Endothelial cell of umbilical vein (primary cell): ENCODE measurements around the gene SYCP2. TPM values are rescaled to one million over a fixed set of nuclear protein-coding genes. Genes with fewer than 3 reads are reported as not detected.

Source experiments
- BruUV-seq: library from RNA; stranded (reverse); fragments of 400-500 nt; replicated peaks from 2 replicates; lab custom pipeline; 2021; lab: Mats Ljungman, UMichigan
- CTCF ChIA-PET: fragments of 300-600, 350-600 bp; sonication (Branson Sonifier 250); formaldehyde crosslinking; loops from one replicate; lab custom pipeline; 2021; ENCODE audit warnings: antibody characterized with exemption, inconsistent platforms; lab: Charles Lee
- POLR2A ChIA-PET: fragments of 300-600, 350-600 bp; sonication (Branson Sonifier 250); formaldehyde crosslinking; loops from one replicate; lab custom pipeline; 2021; ENCODE audit warnings: antibody characterized with exemption, inconsistent platforms; lab: Charles Lee
- DNase-seq: peaks from one replicate; pipeline ENCODE4 v3.0.0-alpha.2; 2011; ENCODE audit warnings: low read depth, low spot score
- FAIRE-seq: peaks from 2 replicates; lab custom pipeline; 2011; peaks lifted over from hg19 to GRCh38; lab: Jason Lieb, UNC
- H2AFZ ChIP-seq: 2 replicates; pipeline ENCODE4 v1.6.0; 2012; ENCODE audit warnings: low read depth, low read length, control low read depth, inconsistent platforms
- H3K27ac ChIP-seq: 2 replicates; pipeline ENCODE4 v1.5.1; 2011; ENCODE audit warnings: low read depth, mild to moderate bottlenecking, control low read depth, low read length, moderate library complexity; ENCODE audit not compliant: insufficient read depth
- H3K27me3 ChIP-seq, 2 experiments: 2 replicates each; pipeline versions ENCODE4 v1.6.0 to v1.6.1; 2011; ENCODE audit warnings: low read length in 2 of 2, mixed read lengths in 1 of 2; ENCODE audit not compliant: control insufficient read depth in 2 of 2, insufficient read depth in 2 of 2
- H3K36me3 ChIP-seq, 2 experiments: 2 replicates in 1 of 2; 3 replicates in 1 of 2; pipeline ENCODE4 v1.5.1; 2011; ENCODE audit warnings: low read length in 2 of 2, mild to moderate bottlenecking in 1 of 2, moderate library complexity in 1 of 2; ENCODE audit not compliant: control insufficient read depth in 2 of 2, insufficient read depth in 2 of 2; ENCODE audit errors: extremely low read depth in 1 of 2
- H3K4me1 ChIP-seq: 3 replicates; pipeline ENCODE4 v1.5.1; 2011; ENCODE audit warnings: mild to moderate bottlenecking, low read length; ENCODE audit not compliant: control insufficient read depth, insufficient read depth; ENCODE audit errors: extremely low read depth
- H3K4me2 ChIP-seq: 2 replicates; pipeline ENCODE4 v1.6.1; 2011; ENCODE audit warnings: low read length, control low read depth, mixed read lengths; ENCODE audit not compliant: insufficient read depth
- H3K4me3 ChIP-seq, 3 experiments: fragments of 200-600 bp in 1 of 3; sonication (generic), shearing (Covaris generic) in 1 of 3; replicated peaks in 1 of 3; 2 replicates each; pipeline ENCODE4 v1.5.1; 2011 to 2016; ENCODE audit warnings: control low read depth in 3 of 3, low read length in 3 of 3, mild to moderate bottlenecking in 2 of 3, inconsistent platforms in 1 of 3, low read depth in 1 of 3, moderate library complexity in 1 of 3; ENCODE audit not compliant: insufficient read depth in 1 of 3
- H3K79me2 ChIP-seq: 2 replicates; pipeline ENCODE4 v1.6.0; 2012; ENCODE audit warnings: low read length, inconsistent platforms; ENCODE audit not compliant: control insufficient read depth, insufficient read depth
- H3K9ac ChIP-seq: replicated peaks from 2 replicates; pipeline ENCODE3; 2011; ENCODE audit warnings: low read length, control low read depth; ENCODE audit not compliant: insufficient read depth; ENCODE audit errors: extremely low read depth
- H3K9me1 ChIP-seq: replicated peaks from 3 replicates; pipeline ENCODE4 v1.6.0; 2011; ENCODE audit warnings: mild to moderate bottlenecking, low read length; ENCODE audit not compliant: control insufficient read depth, insufficient read depth; ENCODE audit errors: extremely low read depth
- H3K9me3 ChIP-seq: replicated peaks from 2 replicates; pipeline ENCODE4 v1.5.1; 2012; ENCODE audit warnings: low read length, inconsistent platforms; ENCODE audit not compliant: control insufficient read depth, insufficient read depth
- H4K20me1 ChIP-seq: replicated peaks from 2 replicates; pipeline ENCODE3; 2011; ENCODE audit warnings: mild to moderate bottlenecking, low read length; ENCODE audit not compliant: control insufficient read depth, insufficient read depth; ENCODE audit errors: extremely low read depth
- EZH2 ChIP-seq: IDR thresholded peaks from 2 replicates; pipeline ENCODE4 v1.6.1; 2012; ENCODE audit warnings: borderline replicate concordance, low read depth, mild to moderate bottlenecking, moderate library complexity, low read length, inconsistent platforms; ENCODE audit not compliant: severe bottlenecking
- FOS ChIP-seq: IDR thresholded peaks from 2 replicates; pipeline ENCODE4 v1.6.1; 2011; ENCODE audit warnings: mild to moderate bottlenecking, low read length, moderate library complexity, borderline replicate concordance; ENCODE audit not compliant: insufficient read depth
- GATA2 ChIP-seq: IDR thresholded peaks from 2 replicates; pipeline ENCODE4 v1.7.0; 2011; ENCODE audit warnings: low read depth, mild to moderate bottlenecking, moderate library complexity, mixed read lengths, low read length; ENCODE audit not compliant: insufficient read length, insufficient read depth
- JUN ChIP-seq: IDR thresholded peaks from 2 replicates; pipeline ENCODE4 v1.6.1; 2011; ENCODE audit warnings: borderline replicate concordance, low read depth; ENCODE audit not compliant: insufficient read length, insufficient read depth
- MYC ChIP-seq: IDR thresholded peaks from one replicate; pipeline ENCODE4 v1.6.1; 2011; ENCODE audit warnings: mild to moderate bottlenecking, low read depth, low read length
- POLR2A ChIP-seq: IDR thresholded peaks from 2 replicates; pipeline ENCODE4 v1.6.1; 2012; ENCODE audit warnings: low read depth, mild to moderate bottlenecking, control low read depth, low read length
- POLR2AphosphoS5 ChIP-seq: IDR thresholded peaks from 2 replicates; pipeline ENCODE4 v1.6.1; 2012; ENCODE audit warnings: low read depth, mild to moderate bottlenecking, control low read depth, low read length, moderate library complexity; ENCODE audit not compliant: insufficient read depth
- dilution Hi-C: fragments of 300-500 bp; cut with MboI; formaldehyde crosslinking; loops from one replicate; pipeline ENCODE4 v1.15.0; 2019; ENCODE audit warnings: low sequenced_read_pairs; ENCODE audit not compliant: extremely low pct_ligation_motif_present
- intact Hi-C: fragments of 100-400 bp; cut with micrococcal nuclease; formaldehyde crosslinking; loops from one replicate; pipeline ENCODE4 v1.10.0; 2022
- polyA plus RNA-seq, 4 experiments: library from polyadenylated mRNA; depleted of rRNA in 3 of 4; stranded (reverse) in 3 of 4; unstranded in 1 of 4; fragments of >200 nt; gene quantifications; 2 replicates each; pipeline versions ENCODE4 v1.2.1 to v1.2.3, GENCODE V29; 2011 to 2012; ENCODE audit warnings: missing spikeins in 1 of 4
- total RNA-seq: library from RNA; stranded (reverse); gene quantifications from 2 replicates; pipeline ENCODE4 v1.2.3, GENCODE V29; 2021
- TF ChIP-seq, protein P1 (sequence below): IDR thresholded peaks from 2 replicates; pipeline ENCODE4 v1.6.1; 2011; ENCODE audit not compliant: insufficient read depth, insufficient read length
- TF ChIP-seq, protein P2 (sequence below), 2 donors: IDR thresholded peaks; 1 replicate in 1 of 2; 2 replicates in 1 of 2; pipeline ENCODE4 v1.5.1; 2011; ENCODE audit warnings: low read length in 2 of 2, mild to moderate bottlenecking in 2 of 2, moderate library complexity in 2 of 2, control low read depth in 1 of 2, inconsistent platforms in 1 of 2, low read depth in 1 of 2; ENCODE audit not compliant: insufficient read depth in 1 of 2; ENCODE audit errors: extremely low read depth in 1 of 2

The SYCP2 gene
- total and polyA plus RNA-seq, 2 donors (not counting 3 experiments of a cell fraction or from before 2014, with no cell fraction given), result 0.07 to 0.35 TPM

DNA sequence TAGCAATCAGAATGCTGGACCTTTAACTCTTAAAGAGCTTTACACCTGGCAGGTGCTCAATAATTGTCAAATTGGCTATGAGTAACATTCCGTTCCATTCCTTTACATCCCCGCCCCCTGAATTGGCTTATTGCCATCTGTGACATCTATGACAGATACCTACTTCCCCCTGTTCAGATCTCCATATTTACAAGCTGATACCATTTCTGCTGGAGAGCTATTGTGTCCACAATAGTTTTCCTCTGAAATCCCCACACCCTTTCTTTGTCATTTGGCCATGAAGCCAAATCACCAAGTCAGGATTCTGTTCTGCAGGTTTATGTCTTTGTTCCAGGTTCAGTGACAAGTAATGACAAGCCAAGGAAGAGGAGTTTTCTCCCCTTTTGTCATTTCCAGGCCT is 28.0 kb upstream of the SYCP2 start:
- Histone ChIP-seq H3K36me3 (no peaks in the 10 kb centered on the region), H3K27me3 (no peaks in the 10 kb centered on the region), H3K9me1 (no peaks in the 10 kb centered on the region), H3K27ac (no peak overlapping the region), H3K9me3 (no peaks in the 10 kb centered on the region), H4K20me1 (no peaks in the 10 kb centered on the region), H3K79me2 (no peaks in the 10 kb centered on the region), H3K4me1 (no peaks in the 10 kb centered on the region), H3K4me3 (no peak overlapping the region), H3K9ac (no peak overlapping the region), H3K4me2 (no peak overlapping the region), H2AFZ (no peak overlapping the region)
- ChIA-PET POLR2A (no interaction called here), CTCF (no interaction called here)
- TF ChIP-seq GATA2 (no peak), FOS (no peak), POLR2A (no peak), MYC (no peak), JUN (no peak), EZH2 (no peak), POLR2AphosphoS5 (no peak)
- TF ChIP-seq, protein P1, sequence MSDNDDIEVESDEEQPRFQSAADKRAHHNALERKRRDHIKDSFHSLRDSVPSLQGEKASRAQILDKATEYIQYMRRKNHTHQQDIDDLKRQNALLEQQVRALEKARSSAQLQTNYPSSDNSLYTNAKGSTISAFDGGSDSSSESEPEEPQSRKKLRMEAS, result no peak
- TF ChIP-seq, protein P2, sequence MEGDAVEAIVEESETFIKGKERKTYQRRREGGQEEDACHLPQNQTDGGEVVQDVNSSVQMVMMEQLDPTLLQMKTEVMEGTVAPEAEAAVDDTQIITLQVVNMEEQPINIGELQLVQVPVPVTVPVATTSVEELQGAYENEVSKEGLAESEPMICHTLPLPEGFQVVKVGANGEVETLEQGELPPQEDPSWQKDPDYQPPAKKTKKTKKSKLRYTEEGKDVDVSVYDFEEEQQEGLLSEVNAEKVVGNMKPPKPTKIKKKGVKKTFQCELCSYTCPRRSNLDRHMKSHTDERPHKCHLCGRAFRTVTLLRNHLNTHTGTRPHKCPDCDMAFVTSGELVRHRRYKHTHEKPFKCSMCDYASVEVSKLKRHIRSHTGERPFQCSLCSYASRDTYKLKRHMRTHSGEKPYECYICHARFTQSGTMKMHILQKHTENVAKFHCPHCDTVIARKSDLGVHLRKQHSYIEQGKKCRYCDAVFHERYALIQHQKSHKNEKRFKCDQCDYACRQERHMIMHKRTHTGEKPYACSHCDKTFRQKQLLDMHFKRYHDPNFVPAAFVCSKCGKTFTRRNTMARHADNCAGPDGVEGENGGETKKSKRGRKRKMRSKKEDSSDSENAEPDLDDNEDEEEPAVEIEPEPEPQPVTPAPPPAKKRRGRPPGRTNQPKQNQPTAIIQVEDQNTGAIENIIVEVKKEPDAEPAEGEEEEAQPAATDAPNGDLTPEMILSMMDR (IDR thresholded peaks at IDR 0.05; ENCODE audit: extremely low read depth in 1 of 2, insufficient read depth in 1 of 2, low read depth in 1 of 2, low read length in 2 of 2), result no peak
- no TSS peak for BruUV-seq
- intact Hi-C loops, result no loop called here
- FAIRE-seq (no peak), DNase-seq (no peak)
- dilution Hi-C loops, result no loop called here
